Putamen (tissue), 1 donor: Measurements from ENCODE around the gene KDM7A.

ENCODE experiments used
- DNase-seq: peaks from one replicate; pipeline ENCODE4 v3.0.0-alpha.2; 2016; ENCODE audit warnings: low spot score

The KDM7A gene

GRCh38 chr7:140082770-140083169 lies 94.0 kb downstream of the KDM7A start:
- no peak for DNase-seq

DNA sequence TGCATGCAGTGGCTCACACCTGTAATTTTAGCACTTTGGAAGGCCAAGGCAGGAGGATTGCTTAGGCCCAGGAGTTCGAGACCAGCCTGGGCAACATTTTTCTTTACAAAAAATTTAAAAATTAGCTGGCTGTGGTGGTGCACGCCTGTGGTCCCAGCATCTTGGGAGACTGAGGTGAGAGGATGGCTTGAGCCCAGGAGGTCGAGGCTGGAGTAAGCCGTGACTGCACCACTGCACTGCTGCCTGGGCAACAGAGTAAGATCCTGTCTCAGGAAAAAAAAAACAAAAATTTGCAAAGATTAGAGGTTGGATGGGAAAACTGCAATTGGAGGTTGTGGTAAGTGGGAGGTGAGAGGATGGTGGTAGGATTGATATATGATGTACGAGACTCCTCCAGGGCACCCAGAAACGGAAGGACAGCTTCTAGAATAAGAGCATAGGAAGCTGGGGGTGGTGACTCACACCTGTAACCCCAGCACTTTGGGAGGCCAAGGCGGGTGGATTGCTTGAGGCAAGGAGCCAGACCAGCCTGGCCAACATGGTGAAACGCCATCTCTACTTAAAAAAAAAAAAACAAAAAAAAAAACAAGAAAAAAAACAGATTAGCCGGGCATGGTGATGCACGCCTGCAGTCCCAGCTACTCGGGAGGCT lies 94.9 kb downstream of the KDM7A start:
- DNase-seq: no peak

GRCh38 chr7:140080919-140081318 lies 95.9 kb downstream of the KDM7A start:
- no peak for DNase-seq

- DNase-seq: no peak
Measured at GRCh38 chr7:140079121-140079536, 97.7 kb downstream of the KDM7A start.

DNA sequence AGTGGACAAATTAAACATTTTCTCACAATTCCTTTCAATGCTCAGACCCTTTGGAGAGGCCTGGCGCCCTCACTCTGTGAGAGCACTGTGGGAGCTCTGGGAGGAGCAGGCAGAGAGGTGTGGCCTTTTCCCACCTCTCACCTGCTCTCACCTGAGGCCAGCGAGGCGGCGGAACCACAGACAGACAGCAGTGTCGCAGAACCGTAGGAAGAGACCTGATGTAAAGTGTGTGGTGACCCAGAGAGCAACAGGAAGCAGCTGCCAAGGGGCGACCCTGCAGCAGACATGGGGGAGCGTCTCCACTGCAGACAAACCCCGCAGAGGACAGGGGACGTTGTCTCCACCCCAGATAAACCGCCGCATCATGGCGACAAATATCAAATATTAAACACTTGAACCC lies 98.4 kb downstream of the KDM7A start:
- no peak for DNase-seq

GRCh38 chr7:140074780-140075179 lies 102.0 kb downstream of the KDM7A start:
- no peak for DNase-seq

GRCh38 chr7:140070546-140070945 lies 106.2 kb downstream of the KDM7A start:
- DNase-seq: no peak

- DNase-seq: no peak
Measured at GRCh38 chr7:140069298-140069949, 107.4 kb downstream of the KDM7A start.

- no peak for DNase-seq
Measured at GRCh38 chr7:140068033-140068432, 108.8 kb downstream of the KDM7A start.

DNA sequence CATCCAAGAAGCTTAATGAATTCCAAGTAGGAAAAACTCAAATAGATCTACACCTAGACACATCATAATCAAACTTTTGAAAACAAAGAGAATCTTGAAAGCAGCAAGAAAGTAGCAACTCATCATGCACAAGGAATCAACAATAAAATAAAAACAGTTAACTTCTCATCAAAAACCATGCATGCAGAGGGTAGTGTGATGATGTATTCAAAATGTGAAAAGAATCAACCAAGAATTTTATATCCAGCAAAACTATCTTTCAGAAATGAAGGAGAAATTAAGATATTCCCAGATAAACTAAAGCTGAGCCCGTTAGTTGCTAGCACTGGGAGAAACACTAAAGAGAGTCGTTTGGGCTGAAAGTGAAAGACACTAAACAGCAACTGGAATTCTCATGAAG lies 109.7 kb downstream of the KDM7A start:
- no peak for DNase-seq

DNA sequence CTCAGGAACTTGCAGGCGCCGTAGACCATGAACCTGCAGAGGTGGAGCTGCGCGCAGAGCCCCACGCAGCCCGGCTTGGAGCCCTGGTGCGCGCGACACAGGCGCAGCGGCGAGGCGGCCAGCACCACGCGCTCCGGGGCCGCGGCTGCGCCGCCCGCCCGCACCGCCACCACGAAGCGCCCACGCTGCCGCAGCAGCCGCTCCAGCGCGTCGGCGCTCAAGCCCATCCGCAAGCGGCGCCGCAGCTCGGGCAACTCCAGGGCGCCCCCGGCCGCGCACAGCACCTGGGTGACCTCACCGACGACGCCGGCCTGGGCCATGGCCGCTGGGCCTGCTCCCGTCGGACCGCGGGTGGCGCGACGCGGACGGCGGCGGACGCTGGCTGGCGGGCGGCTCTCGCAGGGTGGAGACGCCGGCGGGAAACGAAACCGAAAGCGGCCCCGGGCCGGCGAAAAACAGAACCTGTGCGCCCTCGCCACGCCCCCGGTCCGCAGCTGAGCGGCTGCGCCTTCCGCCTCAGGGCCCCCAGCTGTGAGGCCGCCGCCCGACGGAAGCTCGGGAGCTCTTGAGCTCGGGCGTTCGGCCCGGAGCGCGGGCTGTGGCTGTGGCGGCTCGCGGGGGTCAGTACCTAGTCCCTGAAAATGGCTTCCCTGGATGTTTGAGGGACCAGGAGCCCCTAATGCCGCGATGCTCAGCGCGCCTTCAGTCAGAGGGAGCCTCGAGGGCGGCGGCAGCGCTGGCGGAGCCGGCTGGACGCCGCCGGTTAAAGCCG lies 114.1 kb downstream of the KDM7A start, which contains the start of gene PARP12:
Gene PARP12, minus strand, starts transcription at position 424 of the 772 bp plus-strand sequence. Its CDS starts 104 bp downstream, at position 320.
- DNase-seq: peak; percentile 41

GRCh38 chr7:140062118-140062527 lies 114.7 kb downstream of the KDM7A start:
- peak; percentile 4 for DNase-seq

- no peak for DNase-seq
Measured at GRCh38 chr7:140061607-140061930, 115.2 kb downstream of the KDM7A start.

DNA sequence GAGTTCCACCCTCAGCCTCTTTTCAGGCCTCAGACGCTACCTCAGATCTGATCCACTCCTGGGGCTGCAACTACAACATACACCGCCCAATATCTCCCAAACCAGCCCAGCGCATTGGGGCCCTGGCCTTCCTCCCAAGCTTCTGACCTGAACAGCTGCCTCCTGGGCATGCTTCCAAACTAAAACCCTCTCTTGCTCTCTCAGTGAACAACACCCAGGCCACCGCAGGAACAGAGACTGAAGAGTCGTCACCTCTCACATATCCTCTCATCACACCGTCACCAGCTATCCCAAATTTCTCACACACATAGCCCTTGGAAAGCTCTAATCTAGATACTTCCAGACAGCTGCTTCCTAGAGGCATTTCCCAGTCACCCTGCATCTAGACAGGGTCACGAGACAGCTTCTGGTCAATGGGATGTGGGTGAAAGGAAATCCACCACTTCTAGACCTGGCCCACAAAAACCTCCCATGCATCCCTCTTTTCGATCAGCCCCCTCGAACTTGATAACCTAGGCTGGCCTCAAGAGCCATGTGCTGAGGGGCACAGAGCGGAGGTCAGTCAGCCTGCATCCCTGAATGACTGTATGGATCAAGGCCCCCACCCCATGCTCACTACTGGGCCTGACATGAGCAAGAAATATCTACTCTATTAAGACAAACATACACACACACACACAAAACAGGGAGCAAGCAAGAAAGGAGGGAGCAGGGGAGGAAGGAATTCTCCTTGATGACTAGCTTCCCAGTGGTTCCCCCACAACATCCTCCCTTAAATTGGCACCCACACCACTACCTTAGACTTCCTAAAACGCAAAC lies 115.8 kb downstream of the KDM7A start:
- peak; percentile 7 for DNase-seq

DNA sequence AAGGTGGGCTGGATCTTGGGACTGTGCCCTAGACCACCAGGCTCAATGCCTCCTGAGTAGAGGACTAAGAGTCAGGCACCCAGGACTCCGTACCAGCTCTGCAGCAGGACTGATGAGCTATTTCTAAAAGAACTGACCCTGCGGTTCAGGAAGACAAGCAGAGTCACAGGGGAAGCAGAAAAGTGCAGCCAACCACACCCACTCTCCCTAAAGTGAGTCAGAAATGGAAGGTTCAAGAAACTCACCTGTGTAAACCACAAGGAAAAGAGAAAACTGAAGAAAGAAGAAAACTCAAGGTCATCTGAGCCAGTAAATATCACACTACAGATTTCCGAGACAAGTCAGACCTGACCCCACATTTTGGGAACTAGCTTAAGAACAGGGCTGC lies 116.5 kb downstream of the KDM7A start:
- no peak for DNase-seq

DNA sequence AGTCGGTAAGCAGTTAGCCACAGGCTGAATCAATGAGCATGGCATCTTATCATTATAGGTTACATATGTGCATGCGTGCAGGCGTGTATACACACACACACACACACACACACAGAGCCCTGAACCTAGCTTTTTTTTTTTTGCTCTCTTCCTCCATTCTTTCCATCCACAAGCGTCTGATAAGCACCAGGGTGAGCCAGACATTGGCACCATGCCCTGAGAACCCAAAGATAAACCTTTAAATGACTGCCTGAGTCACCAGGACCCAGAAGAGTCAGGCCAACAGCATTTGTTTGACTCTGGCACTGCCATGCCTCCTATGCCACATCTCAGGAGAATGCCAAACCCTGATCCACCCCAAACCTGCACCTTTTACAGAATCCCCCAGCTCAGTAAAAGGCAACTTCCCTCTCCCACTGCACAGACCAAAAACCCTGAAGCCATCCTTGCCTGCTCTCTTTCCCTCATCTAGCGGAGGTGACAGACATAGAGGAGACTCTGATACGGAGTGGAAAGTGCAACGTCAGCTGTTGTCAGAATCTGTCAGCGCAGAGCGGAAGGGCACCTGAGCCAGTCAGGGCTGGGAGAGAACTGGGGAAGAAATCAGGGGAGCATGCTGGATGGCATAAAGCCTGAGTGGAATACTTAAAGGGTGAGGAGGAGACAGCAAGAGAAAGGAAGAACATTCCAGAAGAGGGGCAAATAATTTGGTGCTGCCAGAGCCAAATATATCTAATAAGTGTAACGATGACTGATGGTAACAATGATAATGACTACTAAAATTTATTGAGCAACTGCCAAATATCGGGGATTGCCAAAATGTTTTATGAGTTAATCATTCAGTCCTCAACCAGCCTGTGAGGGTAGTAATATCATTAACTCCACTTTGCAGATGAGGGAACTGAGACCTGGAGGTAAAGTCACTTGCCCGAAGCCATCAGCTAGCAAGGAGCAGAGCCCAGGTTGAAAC lies 117.2 kb downstream of the KDM7A start:
- DNase-seq: no peak

- DNase-seq: no peak
Measured at GRCh38 chr7:140058517-140058916, 118.3 kb downstream of the KDM7A start.

DNA sequence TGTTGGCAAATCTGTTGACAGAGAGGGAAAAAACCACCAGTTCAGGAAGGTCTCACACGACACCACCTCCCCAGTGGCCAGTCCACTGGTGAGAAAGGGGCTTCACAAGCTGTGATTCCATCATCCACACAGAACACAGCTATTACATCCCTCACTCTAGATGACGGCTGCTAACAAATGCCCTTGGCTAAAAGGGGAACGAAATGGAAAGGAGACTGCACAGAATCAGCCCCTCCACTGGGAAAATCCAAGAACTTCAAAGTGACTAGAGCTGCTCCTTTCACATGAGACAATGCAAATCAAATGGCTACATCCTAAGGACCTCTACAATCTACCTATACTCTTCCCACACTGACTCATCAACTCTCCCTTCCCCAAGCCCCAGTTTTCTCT lies 119.6 kb downstream of the KDM7A start:
- no peak for DNase-seq

- DNase-seq: no peak
Measured at GRCh38 chr7:140056431-140057142, 120.2 kb downstream of the KDM7A start.

- DNase-seq: no peak
Measured at GRCh38 chr7:140055833-140056232, 121.0 kb downstream of the KDM7A start.
